ENCODE results near the gene RPN2.

The RPN2 gene

DNA sequence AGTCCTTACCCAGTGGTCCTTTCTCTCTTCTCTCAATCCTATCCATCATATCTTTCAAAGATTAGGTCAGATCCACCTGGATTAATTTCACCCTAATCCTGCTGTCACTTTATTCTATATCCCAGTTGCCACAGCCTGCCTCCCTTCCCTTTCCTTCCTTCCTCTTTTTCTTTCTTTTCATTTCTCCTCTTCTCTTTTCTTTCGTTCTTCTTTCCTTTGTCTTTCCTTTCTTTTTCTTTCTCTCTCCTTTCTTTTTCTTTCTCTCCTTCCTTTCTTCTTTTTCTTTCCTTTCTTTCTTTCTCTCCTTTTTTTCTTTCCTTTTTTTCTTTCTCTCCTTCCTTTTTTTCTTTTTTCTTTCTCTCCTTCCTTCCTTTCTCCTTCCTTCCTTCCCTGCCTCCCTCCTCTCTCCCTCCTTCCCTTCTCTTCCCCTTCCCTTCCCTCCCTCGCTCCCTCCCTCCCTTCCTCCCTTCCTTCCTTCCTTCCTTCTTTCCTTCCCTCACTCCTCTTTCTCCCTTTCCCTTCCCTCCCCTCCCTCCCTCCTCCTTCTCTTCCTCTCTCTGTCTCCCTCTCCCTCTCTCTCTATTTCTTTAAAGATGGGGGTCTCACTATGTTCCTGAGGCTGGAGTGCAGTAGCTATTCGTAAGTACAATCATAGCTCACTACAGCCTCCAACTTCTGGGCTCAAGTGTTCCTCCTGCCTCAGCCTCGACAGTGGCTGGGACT, 15.1 kb upstream of the RPN2 start:
- TF ChIP-seq, protein P1, sequence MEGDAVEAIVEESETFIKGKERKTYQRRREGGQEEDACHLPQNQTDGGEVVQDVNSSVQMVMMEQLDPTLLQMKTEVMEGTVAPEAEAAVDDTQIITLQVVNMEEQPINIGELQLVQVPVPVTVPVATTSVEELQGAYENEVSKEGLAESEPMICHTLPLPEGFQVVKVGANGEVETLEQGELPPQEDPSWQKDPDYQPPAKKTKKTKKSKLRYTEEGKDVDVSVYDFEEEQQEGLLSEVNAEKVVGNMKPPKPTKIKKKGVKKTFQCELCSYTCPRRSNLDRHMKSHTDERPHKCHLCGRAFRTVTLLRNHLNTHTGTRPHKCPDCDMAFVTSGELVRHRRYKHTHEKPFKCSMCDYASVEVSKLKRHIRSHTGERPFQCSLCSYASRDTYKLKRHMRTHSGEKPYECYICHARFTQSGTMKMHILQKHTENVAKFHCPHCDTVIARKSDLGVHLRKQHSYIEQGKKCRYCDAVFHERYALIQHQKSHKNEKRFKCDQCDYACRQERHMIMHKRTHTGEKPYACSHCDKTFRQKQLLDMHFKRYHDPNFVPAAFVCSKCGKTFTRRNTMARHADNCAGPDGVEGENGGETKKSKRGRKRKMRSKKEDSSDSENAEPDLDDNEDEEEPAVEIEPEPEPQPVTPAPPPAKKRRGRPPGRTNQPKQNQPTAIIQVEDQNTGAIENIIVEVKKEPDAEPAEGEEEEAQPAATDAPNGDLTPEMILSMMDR (IDR thresholded peaks at IDR 0.05; ENCODE audit: insufficient read depth, low read length, poor library complexity, severe bottlenecking): no peak
- H3K27me3 ChIP-seq (replicated peaks; ENCODE audit: control insufficient read depth, insufficient read depth, low read length): no peaks in the 10 kb centered on the region
- H3K36me3 ChIP-seq (ENCODE audit: control insufficient read depth, insufficient read depth, low read length): no peaks in the 10 kb centered on the region
- H3K4me3 ChIP-seq (replicated peaks; ENCODE audit: low read depth, low read length): no peak overlapping the region
- DNase-seq (ENCODE audit: extremely low read depth, insufficient read length): no peak

DNA sequence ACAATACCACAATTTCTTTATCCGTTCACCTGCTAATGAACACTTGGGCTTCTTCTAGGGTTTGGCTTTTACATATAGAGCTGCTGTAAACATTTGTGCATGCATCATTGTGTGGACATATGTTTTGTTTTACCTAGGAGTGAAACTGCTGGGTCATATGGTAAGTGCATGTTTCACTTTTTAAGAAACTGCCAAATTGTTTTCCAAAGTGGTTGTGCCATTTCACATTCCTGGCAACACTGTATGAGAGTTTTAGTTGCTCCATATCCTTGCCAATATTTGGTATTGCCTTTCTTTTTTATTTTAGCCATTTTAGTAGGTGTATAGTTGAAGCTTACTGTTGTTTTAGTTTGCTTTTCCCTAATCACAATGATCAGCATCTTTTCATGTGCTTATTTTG, 14.1 kb upstream of the RPN2 start:
- Histone ChIP-seq H3K27me3 (replicated peaks; ENCODE audit: control insufficient read depth, insufficient read depth, low read length) (no peaks in the 10 kb centered on the region), H3K4me3 (replicated peaks; ENCODE audit: low read depth, low read length) (no peak overlapping the region), H3K36me3 (ENCODE audit: control insufficient read depth, insufficient read depth, low read length) (no peaks in the 10 kb centered on the region)
- TF ChIP-seq, protein P1 (IDR thresholded peaks at IDR 0.05; ENCODE audit: insufficient read depth, low read length, poor library complexity, severe bottlenecking): no peak
- DNase-seq (ENCODE audit: extremely low read depth, insufficient read length): no peak

DNA sequence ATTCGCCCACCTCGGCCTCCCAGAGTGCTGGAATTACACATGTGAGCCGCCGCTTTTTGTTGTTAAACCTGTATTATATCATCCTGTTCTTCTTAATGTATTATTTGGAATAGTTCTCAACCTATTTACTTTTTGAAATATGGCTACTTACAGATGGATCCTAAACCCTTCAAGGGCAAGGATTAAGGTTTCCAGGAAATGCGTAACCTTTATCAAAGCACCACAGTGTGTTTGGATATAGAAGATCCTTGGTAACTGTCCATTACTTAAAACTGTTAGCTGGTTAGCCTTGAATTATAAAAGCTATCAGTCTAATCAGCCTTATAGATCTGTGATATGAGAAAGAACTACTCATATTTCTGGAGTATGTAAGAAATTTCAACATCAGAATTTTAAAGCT, 12.3 kb upstream of the RPN2 start:
- no peak for DNase-seq (ENCODE audit: extremely low read depth, insufficient read length)
- Histone ChIP-seq H3K4me3 (replicated peaks; ENCODE audit: low read depth, low read length) (no peak overlapping the region), H3K27me3 (replicated peaks; ENCODE audit: control insufficient read depth, insufficient read depth, low read length) (no peaks in the 10 kb centered on the region), H3K36me3 (ENCODE audit: control insufficient read depth, insufficient read depth, low read length) (no peaks in the 10 kb centered on the region)
- TF ChIP-seq, protein P1 (IDR thresholded peaks at IDR 0.05; ENCODE audit: insufficient read depth, low read length, poor library complexity, severe bottlenecking): no peak

DNA sequence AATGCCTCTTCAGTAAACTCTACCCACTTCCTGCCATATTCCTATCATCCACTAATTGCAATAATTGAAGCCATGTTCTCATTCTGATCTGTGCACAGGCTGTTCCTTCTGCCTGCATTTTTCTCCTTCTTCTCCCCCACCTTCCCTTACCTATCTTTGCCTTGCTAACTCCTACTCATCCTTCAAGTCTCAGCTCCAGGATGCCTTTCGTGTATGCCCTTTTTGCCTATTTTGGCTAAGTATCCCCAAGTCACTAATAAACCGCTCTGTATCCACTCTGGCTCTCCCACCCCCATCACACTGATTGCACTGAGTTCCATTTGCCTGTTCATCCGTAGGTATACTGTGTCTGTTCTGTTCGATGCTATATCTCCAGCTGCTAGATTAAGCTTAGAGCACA, 6.3 kb upstream of the RPN2 start:
- H3K27me3 ChIP-seq (replicated peaks; ENCODE audit: control insufficient read depth, insufficient read depth, low read length): no peaks in the 10 kb centered on the region
- no peak overlapping the region for H3K4me3 ChIP-seq (replicated peaks; ENCODE audit: low read depth, low read length)
- TF ChIP-seq, protein P1 (IDR thresholded peaks at IDR 0.05; ENCODE audit: insufficient read depth, low read length, poor library complexity, severe bottlenecking): no peak
- H3K36me3 ChIP-seq (ENCODE audit: control insufficient read depth, insufficient read depth, low read length): no peaks in the 10 kb centered on the region
- no peak for DNase-seq (ENCODE audit: extremely low read depth, insufficient read length)

DNA sequence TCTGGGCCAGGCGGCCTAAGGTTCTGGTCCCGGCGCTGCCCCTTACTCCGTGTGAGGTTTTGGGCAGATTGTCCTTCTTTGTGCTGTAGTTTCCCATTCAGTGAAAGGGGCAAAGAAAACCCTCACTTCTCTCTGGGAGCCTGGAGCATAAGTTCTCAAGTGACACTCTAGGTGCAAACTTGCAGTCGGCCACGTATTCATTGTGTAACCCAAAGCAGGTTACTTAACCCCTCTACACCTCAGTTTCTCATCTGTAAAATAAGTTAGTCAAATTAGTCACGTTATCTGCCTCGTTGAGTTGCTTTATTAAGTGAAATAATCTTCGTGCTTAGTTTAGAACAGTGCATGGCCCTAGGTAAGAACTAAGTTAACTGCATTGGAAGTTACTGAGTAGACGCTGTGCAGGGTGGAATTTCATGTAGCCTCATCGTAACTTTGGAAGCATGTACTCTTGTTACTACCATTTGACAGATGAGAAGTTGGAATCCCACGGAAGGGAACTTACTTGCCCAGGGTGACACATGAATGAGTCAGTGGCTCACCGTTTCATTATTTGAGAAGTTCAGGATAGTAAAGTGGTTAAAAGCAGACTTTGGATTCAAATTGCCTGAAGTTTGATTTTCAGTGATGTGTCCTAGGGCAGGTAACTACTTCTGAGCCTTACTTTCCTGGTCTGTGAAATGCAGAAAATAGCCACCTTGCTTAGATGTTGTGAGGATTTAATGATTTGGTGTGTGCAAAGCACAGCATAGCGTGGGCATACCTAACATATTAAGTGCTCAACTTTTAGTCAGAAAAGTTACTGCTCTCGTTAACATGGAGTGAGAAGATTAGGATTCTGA, 774 bp downstream of the RPN2 start:
- peaks cover 8% of the 10 kb centered on the region for H3K36me3 ChIP-seq (ENCODE audit: control insufficient read depth, insufficient read depth, low read length)
- TF ChIP-seq, protein P1 (IDR thresholded peaks at IDR 0.05; ENCODE audit: insufficient read depth, low read length, poor library complexity, severe bottlenecking): no peak
- H3K4me3 ChIP-seq (replicated peaks; ENCODE audit: low read depth, low read length): peak overlapping the region; percentile 79
- no peaks in the 10 kb centered on the region for H3K27me3 ChIP-seq (replicated peaks; ENCODE audit: control insufficient read depth, insufficient read depth, low read length)
- no peak for DNase-seq (ENCODE audit: extremely low read depth, insufficient read length)
